ENCODE measurements around the gene NINL. TPM values are rescaled to one million over a fixed set of nuclear protein-coding genes. Genes with fewer than 3 reads are reported as not detected.

Gene NINL
- polyA plus RNA-seq, 1 of the 3 experiments (the other 2 are of a cell fraction) = 22.5 TPM

GRCh38 chr20:25576783-25577530 lies 8.4 kb downstream of the NINL start:
- ChIA-PET POLR2A (no interaction called here), CTCF (no interaction called here)
- Histone ChIP-seq H3K27me3 (ENCODE audit: insufficient read depth) (no peaks in the 10 kb centered on the region), H3K9ac (no peak overlapping the region), H3K79me2 (ENCODE audit: insufficient read depth) (peaks cover 98% of the 10 kb centered on the region), H3F3A (replicated peaks; ENCODE audit: insufficient read depth) (no peaks in the 10 kb centered on the region), H3K4me3 (ENCODE audit: low read depth in 2 of 2, low read length in 1 of 2) (no peak overlapping the region), H4K20me1 (ENCODE audit: insufficient read depth) (peaks cover 20% of the 10 kb centered on the region; the same call in 1 of the 2 replicates), H3K9me3 (no peaks in the 10 kb centered on the region), H3K9me2 (no peaks in the 10 kb centered on the region), H3K27ac (ENCODE audit: low read depth in 2 of 2, low read length in 1 of 2) (no peak overlapping the region), H3K4me2 (no peak overlapping the region), H2AFZ (ENCODE audit: low read depth) (no peak overlapping the region), H3K4me1 (ENCODE audit: control insufficient read depth in 1 of 2, insufficient read depth in 2 of 2, low read depth in 1 of 2, low read length in 1 of 2) (peaks cover 4 to 8% of the 10 kb centered on the region in 2 experiments; a peak in 1 of 4 replicates), H3K36me3 (replicated peaks in 1 of 2; ENCODE audit: control insufficient read depth in 1 of 2, insufficient read depth in 2 of 2, low read length in 1 of 2) (peaks cover 0 to 4% of the 10 kb centered on the region in 2 experiments)
- no peak for TF ChIP-seq GATA2 (CRISPR knock-in tag; IDR thresholded peaks at IDR 0.05)
- TF ChIP-seq IRF3 (IDR thresholded peaks at IDR 0.05; ENCODE audit: low read depth, low read length) = no peak
- TF ChIP-seq ELF1 (IDR thresholded peaks at IDR 0.05) = no peak
- no peak for TF ChIP-seq RAD21 (IDR thresholded peaks at IDR 0.05; ENCODE audit: low read length)
- TF ChIP-seq, protein P1, sequence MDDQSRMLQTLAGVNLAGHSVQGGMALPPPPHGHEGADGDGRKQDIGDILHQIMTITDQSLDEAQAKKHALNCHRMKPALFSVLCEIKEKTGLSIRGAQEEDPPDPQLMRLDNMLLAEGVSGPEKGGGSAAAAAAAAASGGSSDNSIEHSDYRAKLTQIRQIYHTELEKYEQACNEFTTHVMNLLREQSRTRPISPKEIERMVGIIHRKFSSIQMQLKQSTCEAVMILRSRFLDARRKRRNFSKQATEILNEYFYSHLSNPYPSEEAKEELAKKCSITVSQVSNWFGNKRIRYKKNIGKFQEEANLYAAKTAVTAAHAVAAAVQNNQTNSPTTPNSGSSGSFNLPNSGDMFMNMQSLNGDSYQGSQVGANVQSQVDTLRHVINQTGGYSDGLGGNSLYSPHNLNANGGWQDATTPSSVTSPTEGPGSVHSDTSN (IDR thresholded peaks at IDR 0.05) = no peak
- WGBS (ENCODE audit: low lambda C conversion rate) = 93% methylated on average over 11 of the region's 16 CpGs
- no peak for DNase-seq

GRCh38 chr20:25574411-25574810 lies 10.9 kb downstream of the NINL start:
- peak; percentile 46 for DNase-seq
- H3K27ac ChIP-seq (ENCODE audit: low read depth in 2 of 2, low read length in 1 of 2) = no peak overlapping the region
- no peaks in the 10 kb centered on the region for H3K9me3 ChIP-seq
- ChIA-PET CTCF (interaction anchor here (0.6 to 1.4 kb wide), 6 partner anchors 32 to 175 kb away, joined by 3 to 4 read pairs (median 3); no protein-coding TSS in a partner anchor), POLR2A (interaction anchor here (0.7 kb wide), 1 partner anchor 10 kb away, joined by 3 read pairs; no protein-coding TSS in a partner anchor)
- peaks cover 0 to 4% of the 10 kb centered on the region in 2 experiments for H3K36me3 ChIP-seq (replicated peaks in 1 of 2; ENCODE audit: control insufficient read depth in 1 of 2, insufficient read depth in 2 of 2, low read length in 1 of 2)
- H3K79me2 ChIP-seq (ENCODE audit: insufficient read depth) = peaks cover 98% of the 10 kb centered on the region
- no peaks in the 10 kb centered on the region for H3F3A ChIP-seq (replicated peaks; ENCODE audit: insufficient read depth)
- peaks cover 14% of the 10 kb centered on the region; the same call in 1 of the 2 replicates for H4K20me1 ChIP-seq (ENCODE audit: insufficient read depth)
- H3K4me1 ChIP-seq (ENCODE audit: control insufficient read depth in 1 of 2, insufficient read depth in 2 of 2, low read depth in 1 of 2, low read length in 1 of 2) = peaks cover 4 to 8% of the 10 kb centered on the region in 2 experiments; a peak in 1 of 4 replicates
- H3K4me3 ChIP-seq (ENCODE audit: low read depth in 2 of 2, low read length in 1 of 2) = no peak overlapping the region
- H3K4me2 ChIP-seq = no peak overlapping the region
- H3K9ac ChIP-seq = no peak overlapping the region
- WGBS (ENCODE audit: low lambda C conversion rate) = 73% methylated on average over 3 of the region's 3 CpGs
- no peaks in the 10 kb centered on the region for H3K27me3 ChIP-seq (ENCODE audit: insufficient read depth)
- H3K9me2 ChIP-seq = no peaks in the 10 kb centered on the region
- H2AFZ ChIP-seq (ENCODE audit: low read depth) = no peak overlapping the region
- TF ChIP-seq, protein P2, sequence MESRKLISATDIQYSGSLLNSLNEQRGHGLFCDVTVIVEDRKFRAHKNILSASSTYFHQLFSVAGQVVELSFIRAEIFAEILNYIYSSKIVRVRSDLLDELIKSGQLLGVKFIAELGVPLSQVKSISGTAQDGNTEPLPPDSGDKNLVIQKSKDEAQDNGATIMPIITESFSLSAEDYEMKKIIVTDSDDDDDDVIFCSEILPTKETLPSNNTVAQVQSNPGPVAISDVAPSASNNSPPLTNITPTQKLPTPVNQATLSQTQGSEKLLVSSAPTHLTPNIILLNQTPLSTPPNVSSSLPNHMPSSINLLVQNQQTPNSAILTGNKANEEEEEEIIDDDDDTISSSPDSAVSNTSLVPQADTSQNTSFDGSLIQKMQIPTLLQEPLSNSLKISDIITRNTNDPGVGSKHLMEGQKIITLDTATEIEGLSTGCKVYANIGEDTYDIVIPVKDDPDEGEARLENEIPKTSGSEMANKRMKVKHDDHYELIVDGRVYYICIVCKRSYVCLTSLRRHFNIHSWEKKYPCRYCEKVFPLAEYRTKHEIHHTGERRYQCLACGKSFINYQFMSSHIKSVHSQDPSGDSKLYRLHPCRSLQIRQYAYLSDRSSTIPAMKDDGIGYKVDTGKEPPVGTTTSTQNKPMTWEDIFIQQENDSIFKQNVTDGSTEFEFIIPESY (IDR thresholded peaks at IDR 0.05; ENCODE audit: borderline replicate concordance, low read depth) = no peak
- TF ChIP-seq, protein P3, sequence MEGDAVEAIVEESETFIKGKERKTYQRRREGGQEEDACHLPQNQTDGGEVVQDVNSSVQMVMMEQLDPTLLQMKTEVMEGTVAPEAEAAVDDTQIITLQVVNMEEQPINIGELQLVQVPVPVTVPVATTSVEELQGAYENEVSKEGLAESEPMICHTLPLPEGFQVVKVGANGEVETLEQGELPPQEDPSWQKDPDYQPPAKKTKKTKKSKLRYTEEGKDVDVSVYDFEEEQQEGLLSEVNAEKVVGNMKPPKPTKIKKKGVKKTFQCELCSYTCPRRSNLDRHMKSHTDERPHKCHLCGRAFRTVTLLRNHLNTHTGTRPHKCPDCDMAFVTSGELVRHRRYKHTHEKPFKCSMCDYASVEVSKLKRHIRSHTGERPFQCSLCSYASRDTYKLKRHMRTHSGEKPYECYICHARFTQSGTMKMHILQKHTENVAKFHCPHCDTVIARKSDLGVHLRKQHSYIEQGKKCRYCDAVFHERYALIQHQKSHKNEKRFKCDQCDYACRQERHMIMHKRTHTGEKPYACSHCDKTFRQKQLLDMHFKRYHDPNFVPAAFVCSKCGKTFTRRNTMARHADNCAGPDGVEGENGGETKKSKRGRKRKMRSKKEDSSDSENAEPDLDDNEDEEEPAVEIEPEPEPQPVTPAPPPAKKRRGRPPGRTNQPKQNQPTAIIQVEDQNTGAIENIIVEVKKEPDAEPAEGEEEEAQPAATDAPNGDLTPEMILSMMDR (IDR thresholded peaks at IDR 0.05) = peak; percentile 43
- TF ChIP-seq EP300 (IDR thresholded peaks at IDR 0.05; ENCODE audit: borderline replicate concordance in 1 of 2, low read depth in 1 of 2, low read length in 1 of 2) = no peak
- no peak for TF ChIP-seq CHD2 (IDR thresholded peaks at IDR 0.05; ENCODE audit: low read length, partially characterized antibody)
- no peak for TF ChIP-seq FOSL2 (IDR thresholded peaks at IDR 0.05; ENCODE audit: borderline replicate concordance, low read depth)
- TF ChIP-seq GATA2 (CRISPR knock-in tag; IDR thresholded peaks at IDR 0.05) = no peak
- no peak for TF ChIP-seq JUND (IDR thresholded peaks at IDR 0.05)
- TF ChIP-seq FOXJ3 (CRISPR knock-in tag; IDR thresholded peaks at IDR 0.05) = no peak
- peak; percentile 58 for TF ChIP-seq RAD21 (IDR thresholded peaks at IDR 0.05; ENCODE audit: low read length)
- no peak for TF ChIP-seq YY1 (IDR thresholded peaks at IDR 0.05; ENCODE audit: low read depth)
- no peak for TF ChIP-seq EZH2phosphoT487 (IDR thresholded peaks at IDR 0.05; ENCODE audit: borderline replicate concordance, low read depth)
- TF ChIP-seq SIN3A (IDR thresholded peaks at IDR 0.05; ENCODE audit: borderline replicate concordance, low read depth, low read length) = no peak

Measured in SK-N-SH (cell line).